ENCODE measurements around the gene NDUFB10. TPM values are rescaled to one million over a fixed set of nuclear protein-coding genes. Genes with fewer than 3 reads are reported as not detected.

NDUFB10 gene
- total and polyA plus RNA-seq, 10 of the 15 experiments (the other 5 are each of a cell fraction or from before 2014, with no cell fraction given), result 52.2 to 319 (median 130) TPM

- H3K36me3 ChIP-seq (ENCODE audit: control insufficient read depth in 2 of 2, insufficient read depth in 2 of 2, low read length in 1 of 2), result peaks cover 11 to 13% of the 10 kb centered on the region in 2 experiments; a peak in 3 of 4 replicates
- TF ChIP-seq YBX1 (IDR thresholded peaks at IDR 0.05) (no peak), MLLT1 (IDR thresholded peaks at IDR 0.05) (peak; percentile 72), ZZZ3 (IDR thresholded peaks at IDR 0.05; ENCODE audit: control insufficient read depth, insufficient read length, low read depth) (no peak), PAX5 (IDR thresholded peaks at IDR 0.05; ENCODE audit: borderline replicate concordance, low read depth, low read length) (peak; percentile 56; the same call in 1 of the 2 replicates), IKZF1 (conservative IDR thresholded peaks at IDR 0.05) (peak; percentile 82), ATF7 (IDR thresholded peaks at IDR 0.05; ENCODE audit: low read depth) (peak; percentile 55; the same call in 1 of the 2 replicates), HSF1 (IDR thresholded peaks at IDR 0.05; ENCODE audit: low read depth, low read length) (no peak; the same call in 1 of the 2 replicates), ZBTB40 (IDR thresholded peaks at IDR 0.05; ENCODE audit: borderline replicate concordance) (peak; percentile 69; the same call in 1 of the 2 replicates), NFYA (IDR thresholded peaks at IDR 0.05; ENCODE audit: borderline replicate concordance, low read depth, low read length) (no peak), RELA (IDR thresholded peaks at IDR 0.05; ENCODE audit: borderline replicate concordance, partially characterized antibody) (peak; percentile 6), ELK1 (IDR thresholded peaks at IDR 0.05; ENCODE audit: low read depth, low read length) (peak; percentile 10; the same call in 1 of the 2 replicates), TBL1XR1 (IDR thresholded peaks at IDR 0.05; ENCODE audit: low read depth, low read length) (no peak)
Observed at GRCh38 chr16:1964506-1965395, 5.4 kb downstream of the NDUFB10 start, which contains the start of gene RPS2. RPS2 (minus strand) TSS chr16:1964826; CDS start chr16:1964625, 201 bp downstream.

More at GRCh38 chr16:1964506-1965395, 5.4 kb downstream of the NDUFB10 start, which contains the start of gene RPS2:
- peaks cover 61% of the 10 kb centered on the region for H3K79me2 ChIP-seq (ENCODE audit: control insufficient read depth, insufficient read depth, low read length)
- in situ Hi-C loops (cut with MboI), result no loop called here
- WGBS (ENCODE audit: insufficient coverage, insufficient replicate concordance, low lambda C conversion rate, missing lambda C conversion rate), result under 1% methylated on average over 94 of the region's 97 CpGs
- H4K20me1 ChIP-seq (ENCODE audit: control insufficient read depth, insufficient read depth), result peaks cover 6% of the 10 kb centered on the region; the same call in 1 of the 2 replicates
- CTCF ChIA-PET, result interaction anchor here (0.7 to 1.2 kb wide), 2 partner anchors 26 to 40 kb away, joined by 3 read pairs; no protein-coding TSS in a partner anchor
- peaks cover 14% of the 10 kb centered on the region for H3K4me1 ChIP-seq (ENCODE audit: control insufficient read depth, insufficient read depth, low read length)
- H2AFZ ChIP-seq (ENCODE audit: control insufficient read depth, low read depth, low read length), result peak within 1 kb of the TSS; percentile 72
- H3K9me3 ChIP-seq (replicated peaks; ENCODE audit: control insufficient read depth, insufficient read depth, low read length), result no peaks in the 10 kb centered on the region
- intact Hi-C loops (cut with micrococcal nuclease; ENCODE audit: unreplicated experiment), result no loop called here
- H3K4me3 ChIP-seq, result peak within 1 kb of the TSS; percentile 98
- peak; percentile 85 for FAIRE-seq
- no TSS peak for BruUV-seq (replicated peaks)
- peak within 1 kb of the TSS; percentile 99 for H3K9ac ChIP-seq (ENCODE audit: control insufficient read depth, insufficient read depth, low read length)
- peak within 1 kb of the TSS; percentile 90 for H3K27ac ChIP-seq (ENCODE audit: control insufficient read depth, insufficient read depth)
- no peaks in the 10 kb centered on the region for H3K27me3 ChIP-seq (replicated peaks in 1 of 2; ENCODE audit: control insufficient read depth in 2 of 2, insufficient read depth in 2 of 2, low read length in 1 of 2)
- peak within 1 kb of the TSS; percentile 97 for H3K4me2 ChIP-seq (ENCODE audit: control insufficient read depth, insufficient read depth)
- peak; percentile 83 for DNase-seq (ENCODE audit: low read depth, low spot score)
- ATAC-seq, result peak; percentile 80
- POLR2A ChIA-PET, result interaction anchor here (0.6 to 3.3 kb wide), 16 partner anchors 10 to 304 kb away, joined by 3 to 25 read pairs (median 7); partner anchors contain the start of genes MSRB1, NOXO1, NUBP2 and SPSB3
- RAD21 ChIA-PET (ENCODE audit: unreplicated experiment), result interaction anchor here (0.9 to 1.9 kb wide), 7 partner anchors 17 to 191 kb away, joined by 3 to 7 read pairs (median 3); partner anchors contain the start of genes NOXO1, NUBP2, SPSB3 and TRAF7
- SMC1A ChIA-PET (ENCODE audit: uncharacterized antibody, unreplicated experiment), result interaction anchor here (1.0 to 1.7 kb wide), 2 partner anchors 17 to 22 kb away, joined by 5 to 7 read pairs; partner anchors contain the start of genes MSRB1 and NOXO1

Data from GM12878 (cell line).